HAP-1 (cell line): ENCODE measurements around the gene MBOAT2.

Experiments
- DNase-seq, 2 experiments: peaks; one replicate each; pipeline ENCODE4 v3.0.0-alpha.2; 2016 to 2020; ENCODE audit warnings: low spot score in 2 of 2
- H3K27me3 ChIP-seq: fragments of 250-450 bp; sonication (Bioruptor Pico); 2 replicates; pipeline ENCODE4 v1.5.1; 2020; ENCODE audit warnings: low read depth, mild to moderate bottlenecking, moderate library complexity
- H3K36me3 ChIP-seq: fragments of 250-450 bp; sonication (Bioruptor Pico); replicated peaks from 2 replicates; pipeline ENCODE4 v1.5.1; 2020; ENCODE audit warnings: mild to moderate bottlenecking
- H3K4me1 ChIP-seq: fragments of 250-450 bp; sonication (Bioruptor Pico); 2 replicates; pipeline ENCODE4 v1.5.1; 2020; ENCODE audit warnings: mild to moderate bottlenecking
- H3K4me3 ChIP-seq: fragments of 250-450 bp; sonication (Bioruptor Pico); 2 replicates; pipeline ENCODE4 v1.5.1; 2020; ENCODE audit warnings: mild to moderate bottlenecking, moderate library complexity
- H3K9me3 ChIP-seq: fragments of 250-450 bp; sonication (Bioruptor Pico); 2 replicates; pipeline ENCODE4 v1.5.1; 2020; ENCODE audit warnings: mild to moderate bottlenecking, moderate library complexity
- in situ Hi-C: fragments of 300-500 bp; cut with MboI; formaldehyde crosslinking; loops from 3 replicates; pipeline ENCODE4 v1.14.3; 2020; ENCODE audit warnings: low sequenced_read_pairs, inconsistent platforms, mixed read lengths

The MBOAT2 gene

DNA sequence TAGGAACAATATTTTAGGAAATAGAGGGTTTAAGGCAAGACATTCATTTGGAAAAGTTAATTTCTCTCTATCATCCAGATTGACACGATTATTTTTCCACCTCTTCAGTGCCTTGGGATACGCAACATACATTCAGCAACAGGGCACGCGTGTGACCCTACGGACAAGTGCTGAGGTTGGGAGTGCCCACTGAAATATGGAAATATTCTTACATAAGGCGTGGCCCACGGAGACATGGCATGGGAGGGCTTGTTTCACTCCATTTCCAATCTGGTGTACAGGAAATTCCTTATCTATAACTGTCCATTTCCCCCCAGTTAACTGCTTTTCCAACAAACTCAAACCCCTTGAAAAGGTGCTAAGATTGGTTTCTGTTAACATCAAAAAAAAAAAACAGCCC lies 145.2 kb downstream of the MBOAT2 start:
- Histone ChIP-seq H3K27me3 (no peaks in the 10 kb centered on the region), H3K36me3 (no peaks in the 10 kb centered on the region; the same call in 1 of the 2 replicates), H3K9me3 (no peaks in the 10 kb centered on the region), H3K4me1 (no peaks in the 10 kb centered on the region), H3K4me3 (no peak overlapping the region)
- DNase-seq, result no peak
- in situ Hi-C loops, result no loop called here

DNA sequence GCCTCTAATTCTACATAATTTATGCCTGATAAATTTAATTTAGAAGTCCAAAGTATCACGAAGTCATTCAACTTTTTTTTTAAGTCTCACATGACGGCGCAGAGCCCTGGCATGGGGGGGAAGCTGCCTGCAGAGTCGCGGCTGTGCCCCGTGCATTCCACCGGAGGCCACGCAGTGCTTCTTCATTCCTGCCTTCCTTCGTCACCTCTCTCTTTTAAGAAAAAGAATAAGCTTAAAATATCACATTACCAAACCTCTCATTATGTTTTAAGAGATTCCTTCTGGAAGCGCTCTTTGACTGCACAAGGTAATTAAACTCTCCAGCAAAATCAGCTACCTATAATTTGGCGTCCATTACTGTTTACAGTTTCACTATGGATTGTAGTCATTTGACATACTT lies 145.8 kb downstream of the MBOAT2 start:
- H3K4me1 ChIP-seq, result no peaks in the 10 kb centered on the region
- H3K36me3 ChIP-seq, result no peaks in the 10 kb centered on the region; the same call in 1 of the 2 replicates
- no peaks in the 10 kb centered on the region for H3K27me3 ChIP-seq
- H3K9me3 ChIP-seq, result no peaks in the 10 kb centered on the region
- DNase-seq, result no peak
- H3K4me3 ChIP-seq, result no peak overlapping the region
- in situ Hi-C loops, result no loop called here

DNA sequence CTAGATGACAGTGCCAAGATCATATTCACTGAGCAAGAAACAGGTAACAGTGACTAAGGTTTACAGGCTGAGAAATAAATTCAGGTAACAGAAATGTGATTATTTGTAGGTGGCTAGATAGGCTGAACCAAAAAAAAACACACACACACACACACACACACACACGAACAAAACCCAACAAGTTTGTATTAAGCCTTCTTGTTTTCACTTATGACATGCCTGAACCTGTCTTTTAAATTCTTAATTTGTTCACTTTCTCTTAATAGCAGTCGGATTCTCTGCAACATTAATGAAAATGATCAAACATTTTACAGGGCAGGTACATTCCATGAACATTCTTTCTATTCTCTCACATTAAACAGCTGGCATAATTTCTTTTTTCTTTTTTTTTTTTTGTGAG lies 147.3 kb downstream of the MBOAT2 start:
- Histone ChIP-seq H3K9me3 (no peaks in the 10 kb centered on the region), H3K27me3 (no peaks in the 10 kb centered on the region), H3K4me3 (no peak overlapping the region), H3K36me3 (no peaks in the 10 kb centered on the region; the same call in 1 of the 2 replicates), H3K4me1 (no peaks in the 10 kb centered on the region)
- in situ Hi-C loops, result no loop called here
- no peak for DNase-seq

DNA sequence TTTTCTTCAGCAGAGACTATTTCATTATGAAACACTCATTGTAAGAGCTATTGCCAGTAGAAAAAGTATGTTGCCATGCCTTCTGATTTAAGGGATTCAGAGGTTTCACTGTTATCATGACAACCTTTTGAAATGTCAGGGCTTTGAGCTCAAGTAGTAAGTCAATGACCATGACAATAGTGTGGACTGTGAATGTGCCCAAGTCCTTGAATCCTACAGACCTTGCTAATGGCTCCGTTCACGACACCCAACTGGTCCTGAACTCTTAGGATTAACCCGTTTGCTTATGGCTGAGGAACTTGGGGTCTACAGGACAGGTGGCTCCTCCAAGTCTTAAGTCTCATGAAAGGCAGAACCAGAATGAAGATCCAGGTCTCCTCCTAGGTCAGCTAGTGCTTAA lies 148.5 kb downstream of the MBOAT2 start:
- no peaks in the 10 kb centered on the region; the same call in 1 of the 2 replicates for H3K36me3 ChIP-seq

DNA sequence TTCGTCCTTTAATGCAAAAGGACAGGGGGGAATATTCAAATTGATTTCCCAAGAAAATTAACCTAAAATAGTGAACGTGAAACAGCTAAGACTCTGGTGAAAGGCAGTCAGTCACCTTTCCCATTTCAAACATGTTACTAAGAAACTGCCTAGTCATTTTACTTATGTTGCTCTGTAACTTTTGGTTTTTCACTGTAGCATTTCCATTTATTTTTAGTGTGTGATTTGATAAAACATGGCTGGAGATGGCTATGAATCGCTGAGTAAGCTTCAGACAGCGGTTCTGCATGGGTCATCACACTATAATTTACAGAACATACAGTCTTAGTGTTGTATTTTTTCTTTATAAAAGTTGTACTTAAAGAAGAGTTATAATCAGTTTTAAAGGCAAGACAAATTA lies 150.1 kb downstream of the MBOAT2 start:
- H3K4me3 ChIP-seq, result no peak overlapping the region
- no peaks in the 10 kb centered on the region for H3K9me3 ChIP-seq
- no peaks in the 10 kb centered on the region for H3K36me3 ChIP-seq
- H3K4me1 ChIP-seq, result no peaks in the 10 kb centered on the region
- in situ Hi-C loops, result no loop called here
- H3K27me3 ChIP-seq, result no peaks in the 10 kb centered on the region
- no peak for DNase-seq

More for the DNA sequence above, 148.5 kb downstream of the MBOAT2 start:
- Histone ChIP-seq H3K4me1 (no peaks in the 10 kb centered on the region), H3K4me3 (no peak overlapping the region), H3K27me3 (no peaks in the 10 kb centered on the region), H3K9me3 (no peaks in the 10 kb centered on the region)
- DNase-seq, result peak in 1 of 2 experiments; percentile 58
- in situ Hi-C loops, result no loop called here

DNA sequence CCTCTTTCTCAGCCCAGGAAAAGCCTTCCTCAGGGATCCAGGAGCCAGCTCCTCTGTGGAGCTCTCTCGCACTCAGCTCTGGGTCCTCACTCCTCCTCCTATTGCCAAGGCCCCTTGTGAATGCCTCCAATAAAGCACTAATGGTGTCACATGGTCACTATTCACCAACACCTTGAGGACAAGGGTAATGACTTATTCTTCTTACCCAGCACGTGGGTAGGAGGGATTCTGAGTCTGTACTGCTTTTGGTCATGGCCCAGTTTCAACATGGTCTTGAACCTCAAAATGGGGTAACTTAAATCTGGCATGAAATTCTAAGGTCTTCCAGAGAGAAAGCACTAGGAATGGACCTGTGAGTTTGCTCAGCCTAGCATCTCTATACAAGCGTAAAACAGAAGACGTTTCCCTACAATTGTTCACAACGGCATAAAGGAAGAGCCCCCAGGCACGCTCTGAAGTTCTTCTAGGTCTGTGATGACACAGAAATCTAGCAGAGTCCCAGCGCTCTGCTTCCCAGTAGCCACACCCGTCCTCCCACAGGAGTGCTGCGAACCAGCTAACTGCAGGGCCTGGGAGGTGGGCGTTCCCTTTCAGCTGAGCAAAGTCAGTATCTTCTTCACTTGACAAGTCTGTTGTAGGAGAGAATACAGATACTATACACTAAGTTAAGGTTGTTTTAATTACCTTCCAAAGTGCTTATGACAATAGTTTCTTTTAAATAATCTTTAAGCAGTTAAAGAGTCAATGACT lies 151.5 kb downstream of the MBOAT2 start:
- H3K36me3 ChIP-seq, result no peaks in the 10 kb centered on the region
- H3K9me3 ChIP-seq, result no peaks in the 10 kb centered on the region
- no peak overlapping the region for H3K4me3 ChIP-seq
- no peaks in the 10 kb centered on the region for H3K4me1 ChIP-seq
- no peaks in the 10 kb centered on the region for H3K27me3 ChIP-seq
- DNase-seq, result peak in 1 of 2 experiments; percentile 36
- in situ Hi-C loops, result no loop called here

DNA sequence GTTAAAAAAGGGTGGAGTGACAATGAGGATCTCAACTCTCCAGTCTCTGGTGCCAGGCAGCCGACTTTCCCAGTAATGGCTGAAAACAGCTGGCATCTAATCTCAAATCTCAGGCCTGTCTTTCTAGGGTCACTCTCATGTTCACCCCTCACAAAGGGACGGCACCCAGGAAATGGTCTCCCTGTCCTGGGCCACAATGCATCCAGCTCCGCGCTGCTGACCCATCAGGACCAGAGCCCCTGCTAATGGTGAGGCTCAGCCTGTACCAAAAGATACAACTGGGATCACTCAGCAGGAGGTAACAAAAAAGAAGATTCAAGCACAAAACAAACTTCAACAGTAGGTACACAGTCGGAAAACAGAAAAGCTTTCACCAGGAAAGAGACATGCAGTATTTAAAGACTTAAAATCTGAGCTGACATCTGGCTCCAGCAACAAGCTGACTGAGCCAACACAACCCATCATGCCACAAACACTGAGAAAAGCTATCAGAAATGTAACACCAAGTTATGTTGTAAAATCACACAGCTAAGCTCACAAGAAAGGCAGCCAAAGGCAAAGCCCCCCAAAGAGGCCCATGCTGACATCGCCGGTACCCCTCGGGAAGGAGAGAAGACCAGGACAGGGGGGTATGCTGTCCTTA lies 152.5 kb downstream of the MBOAT2 start:
- Histone ChIP-seq H3K4me3 (no peak overlapping the region), H3K9me3 (no peaks in the 10 kb centered on the region), H3K4me1 (no peaks in the 10 kb centered on the region), H3K36me3 (no peaks in the 10 kb centered on the region), H3K27me3 (no peaks in the 10 kb centered on the region)
- DNase-seq, result no peak
- in situ Hi-C loops, result no loop called here

DNA sequence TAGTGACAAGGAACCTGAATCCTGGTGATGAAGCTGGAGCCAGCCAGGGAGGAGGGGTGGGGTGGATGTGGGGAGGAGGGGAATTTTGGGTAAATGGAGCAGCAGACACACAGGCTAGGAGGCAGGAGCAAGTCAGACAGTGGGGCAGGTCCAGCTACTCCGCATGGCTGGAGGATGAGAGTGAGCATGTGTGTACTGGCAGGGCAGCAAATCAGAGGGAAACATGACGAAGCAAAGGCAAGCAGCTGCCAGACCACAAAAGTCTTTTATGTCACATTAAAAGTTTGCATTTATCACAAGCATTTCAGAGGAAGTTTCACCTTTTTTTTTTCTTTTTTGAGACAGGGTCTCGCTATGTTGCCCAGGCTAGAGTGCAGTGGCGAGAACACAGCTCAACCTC lies 154.2 kb downstream of the MBOAT2 start:
- Histone ChIP-seq H3K4me3 (no peak overlapping the region), H3K36me3 (no peaks in the 10 kb centered on the region), H3K27me3 (no peaks in the 10 kb centered on the region), H3K4me1 (no peaks in the 10 kb centered on the region), H3K9me3 (no peaks in the 10 kb centered on the region)
- DNase-seq, result no peak
- in situ Hi-C loops, result no loop called here

DNA sequence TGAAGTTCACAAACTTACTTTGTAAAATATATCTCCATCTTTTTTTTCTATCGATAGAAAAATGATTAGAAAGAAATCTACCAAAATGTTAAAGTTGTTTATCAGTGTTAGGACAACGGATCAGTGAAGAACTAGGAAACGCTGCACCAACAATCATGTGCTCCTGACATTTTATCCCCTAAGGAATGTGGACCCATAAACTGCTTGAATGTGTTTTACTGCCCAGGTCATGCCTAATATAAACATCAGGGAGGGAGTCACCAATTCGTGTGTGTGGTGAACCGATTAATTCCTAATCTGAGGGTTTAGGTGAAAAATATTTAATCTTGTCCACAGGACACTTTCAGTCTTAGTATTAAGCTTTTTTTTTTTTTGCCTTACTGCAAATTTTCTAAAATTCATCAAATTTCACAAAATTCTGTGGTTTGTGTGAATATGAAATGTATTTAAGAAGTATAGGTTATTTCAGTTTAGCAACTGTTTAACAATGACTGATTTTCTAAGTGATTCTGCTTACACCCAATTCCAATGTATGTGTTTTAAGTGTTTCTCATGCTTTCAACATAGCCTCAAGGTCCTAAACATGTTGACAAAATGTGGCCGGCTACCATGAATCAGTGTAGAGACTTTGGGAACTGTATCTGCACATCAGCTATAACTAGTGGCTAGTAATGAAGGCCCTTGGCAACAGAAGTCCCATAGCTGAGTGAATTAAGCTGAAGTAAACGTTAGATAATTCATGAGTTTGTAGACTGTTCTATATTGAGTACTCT lies 155.0 kb downstream of the MBOAT2 start:
- H3K4me3 ChIP-seq, result no peak overlapping the region
- peak in 1 of 2 experiments; percentile 40 for DNase-seq
- no peaks in the 10 kb centered on the region for H3K9me3 ChIP-seq
- no peaks in the 10 kb centered on the region for H3K36me3 ChIP-seq
- no peaks in the 10 kb centered on the region for H3K4me1 ChIP-seq
- in situ Hi-C loops, result no loop called here
- H3K27me3 ChIP-seq, result no peaks in the 10 kb centered on the region

DNA sequence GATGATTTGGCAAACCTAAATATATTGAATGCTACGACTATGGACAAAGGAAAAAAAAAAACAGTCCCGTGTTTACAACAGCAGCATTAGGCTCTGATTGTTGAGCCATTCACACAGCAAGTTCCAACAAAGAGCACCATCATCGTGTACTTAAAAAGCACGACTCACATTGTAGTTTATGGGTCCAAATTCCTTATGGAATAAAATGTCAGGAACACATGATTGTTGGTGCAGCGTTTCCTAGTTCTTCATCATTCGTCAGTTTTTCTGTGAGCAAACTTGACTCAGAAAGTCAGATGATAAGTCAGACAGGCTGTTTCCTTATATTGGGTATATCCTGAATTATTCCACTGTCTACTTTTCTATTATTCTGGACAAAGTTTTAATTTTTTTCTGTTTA lies 156.1 kb downstream of the MBOAT2 start:
- Histone ChIP-seq H3K27me3 (no peaks in the 10 kb centered on the region), H3K36me3 (no peaks in the 10 kb centered on the region), H3K4me3 (no peak overlapping the region), H3K9me3 (no peaks in the 10 kb centered on the region), H3K4me1 (no peaks in the 10 kb centered on the region)
- in situ Hi-C loops, result no loop called here
- DNase-seq, result no peak

DNA sequence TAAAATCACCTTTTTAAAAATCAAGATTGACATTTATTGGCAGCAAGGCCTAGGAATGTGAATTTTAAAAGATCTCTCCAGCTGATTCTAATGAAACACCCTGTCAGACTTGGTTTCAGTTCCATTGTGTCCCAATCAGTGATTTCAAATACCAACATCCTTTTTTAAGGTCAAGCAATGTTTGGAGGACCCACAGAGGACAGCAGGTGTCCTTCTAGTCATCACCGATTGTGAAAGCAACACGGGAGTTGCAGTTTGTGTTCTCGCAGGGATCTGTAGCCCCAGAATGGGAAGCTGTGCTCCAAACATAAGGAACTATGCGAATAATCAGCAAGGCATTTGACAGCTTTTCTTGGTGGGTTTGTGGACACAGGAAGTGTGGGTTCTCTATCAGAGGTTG lies 161.6 kb downstream of the MBOAT2 start:
- Histone ChIP-seq H3K36me3 (no peaks in the 10 kb centered on the region), H3K9me3 (no peaks in the 10 kb centered on the region), H3K4me1 (peaks cover 4% of the 10 kb centered on the region), H3K4me3 (no peak overlapping the region), H3K27me3 (no peaks in the 10 kb centered on the region)
- no peak for DNase-seq
- in situ Hi-C loops, result no loop called here

DNA sequence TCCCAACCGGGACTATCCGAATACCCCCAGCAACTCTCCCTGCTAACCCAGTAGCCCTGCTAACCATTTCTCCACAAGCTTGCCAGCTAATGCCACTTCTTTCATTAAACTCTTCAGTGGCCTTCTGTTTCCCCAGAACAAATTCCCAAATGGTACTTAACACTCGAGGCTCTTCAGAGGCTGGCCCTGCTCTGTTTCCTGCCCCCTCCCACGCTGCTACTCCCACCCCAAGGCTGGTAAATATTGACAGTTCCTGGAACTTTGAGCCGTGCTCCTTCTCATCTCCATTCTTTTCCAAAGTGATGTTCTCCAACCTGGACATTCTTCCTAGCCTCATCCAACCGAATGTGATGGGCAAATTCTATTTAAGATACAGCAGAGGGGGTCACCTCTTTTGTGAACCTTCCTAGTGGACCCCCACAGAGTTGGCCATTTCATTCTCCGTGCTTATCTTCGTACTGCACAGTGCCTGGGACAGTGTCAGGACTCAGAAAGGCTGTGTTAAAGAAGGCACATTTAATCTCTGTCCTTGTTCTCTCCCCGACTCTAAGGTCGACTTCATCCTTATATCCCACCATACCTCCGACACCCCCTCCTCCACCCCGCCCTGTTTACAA lies 162.9 kb downstream of the MBOAT2 start:
- Histone ChIP-seq H3K4me3 (no peak overlapping the region), H3K27me3 (no peaks in the 10 kb centered on the region), H3K9me3 (no peaks in the 10 kb centered on the region), H3K36me3 (no peaks in the 10 kb centered on the region), H3K4me1 (peaks cover 11% of the 10 kb centered on the region)
- DNase-seq, result no peak
- in situ Hi-C loops, result no loop called here

DNA sequence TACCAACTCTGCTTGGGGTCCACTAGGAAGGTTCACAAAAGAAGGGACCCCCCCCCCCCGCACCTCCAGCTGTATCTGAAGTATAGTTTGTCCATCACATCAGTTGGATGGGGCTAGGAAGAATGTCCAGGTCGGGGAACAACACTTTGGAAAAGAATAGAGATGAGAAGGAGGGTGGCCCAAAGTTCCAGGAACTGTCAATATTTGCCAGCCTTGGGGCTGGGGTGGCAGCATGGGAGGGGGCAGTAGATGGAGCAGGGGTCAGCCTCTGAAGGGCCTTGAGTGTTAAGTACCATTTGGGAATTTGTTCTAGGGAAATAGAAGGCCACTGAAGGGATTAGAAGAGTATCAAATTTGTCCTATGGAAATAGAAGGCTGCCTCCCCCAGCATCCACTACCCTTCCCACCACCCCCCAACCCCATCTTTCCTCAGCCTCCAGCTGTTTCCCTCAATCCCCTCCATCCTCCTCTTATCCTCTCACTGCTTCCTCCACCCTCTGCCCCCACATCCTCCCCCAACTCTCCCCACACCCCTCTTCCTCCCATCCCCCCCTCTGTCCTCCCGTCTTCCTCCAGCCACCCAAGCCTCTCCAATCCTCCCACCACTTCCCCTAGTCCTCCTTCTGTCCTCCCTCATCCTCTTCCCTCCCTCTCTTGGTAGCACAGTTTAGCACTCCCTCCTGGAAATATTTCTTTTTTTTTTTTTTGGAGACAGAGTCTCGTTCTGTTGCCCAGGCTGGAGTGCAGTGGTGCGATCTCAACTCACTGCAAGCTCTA lies 164.1 kb downstream of the MBOAT2 start:
- no peak for DNase-seq
- in situ Hi-C loops, result no loop called here
- Histone ChIP-seq H3K27me3 (no peaks in the 10 kb centered on the region), H3K4me1 (peaks cover 11% of the 10 kb centered on the region), H3K4me3 (no peak overlapping the region), H3K36me3 (no peaks in the 10 kb centered on the region), H3K9me3 (no peaks in the 10 kb centered on the region)
